Peyer's patch (tissue), 4 donors: ENCODE results near the gene WDR35.

Experiments
- POLR2A ChIP-seq, 2 donors: fragments of 450-650 bp; IDR thresholded peaks; one replicate each; pipeline ENCODE4 v1.5.1; 2017; ENCODE audit warnings: antibody characterized with exemption in 2 of 2, mild to moderate bottlenecking in 2 of 2, moderate library complexity in 2 of 2
- TF ChIP-seq, protein P1 (sequence below), 6 experiments: fragments of 450-650 bp in 4 of 6; fragments of 200-600 bp in 2 of 6; sonication (generic) in 1 of 6; IDR thresholded peaks; one replicate each; pipeline ENCODE4 v1.5.1; 2017 to 2019; ENCODE audit warnings: antibody characterized with exemption in 6 of 6, mild to moderate bottlenecking in 3 of 6, moderate library complexity in 1 of 6

DNA sequence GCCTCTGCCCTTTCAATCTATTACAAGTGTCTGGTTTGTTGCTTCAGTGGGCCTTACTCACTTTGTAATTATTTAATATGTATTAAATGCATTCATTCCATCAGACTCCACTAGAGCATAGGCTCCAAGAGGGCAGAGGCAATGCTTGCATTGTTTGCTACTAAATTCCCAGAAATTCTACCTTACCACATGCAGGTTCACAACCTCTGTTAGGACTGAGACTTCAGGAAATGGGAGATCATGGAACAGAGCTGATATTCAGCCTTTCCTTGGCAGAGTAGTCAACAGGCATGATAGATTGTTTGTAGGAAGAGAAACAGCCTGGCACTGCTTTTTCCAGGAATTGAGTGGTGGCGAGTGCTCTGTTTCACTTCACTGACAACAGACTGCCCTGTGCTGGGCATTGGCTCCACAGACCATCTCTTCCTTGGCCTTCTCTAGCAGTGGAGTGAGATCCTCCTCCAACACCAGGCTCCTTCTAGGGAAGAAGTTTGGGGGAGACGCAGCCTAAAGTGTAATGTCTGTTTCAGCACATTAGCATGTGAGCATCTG is 28.8 kb upstream of the WDR35 start:
- no peak for TF ChIP-seq POLR2A (IDR thresholded peaks at IDR 0.05)
- TF ChIP-seq, protein P1, sequence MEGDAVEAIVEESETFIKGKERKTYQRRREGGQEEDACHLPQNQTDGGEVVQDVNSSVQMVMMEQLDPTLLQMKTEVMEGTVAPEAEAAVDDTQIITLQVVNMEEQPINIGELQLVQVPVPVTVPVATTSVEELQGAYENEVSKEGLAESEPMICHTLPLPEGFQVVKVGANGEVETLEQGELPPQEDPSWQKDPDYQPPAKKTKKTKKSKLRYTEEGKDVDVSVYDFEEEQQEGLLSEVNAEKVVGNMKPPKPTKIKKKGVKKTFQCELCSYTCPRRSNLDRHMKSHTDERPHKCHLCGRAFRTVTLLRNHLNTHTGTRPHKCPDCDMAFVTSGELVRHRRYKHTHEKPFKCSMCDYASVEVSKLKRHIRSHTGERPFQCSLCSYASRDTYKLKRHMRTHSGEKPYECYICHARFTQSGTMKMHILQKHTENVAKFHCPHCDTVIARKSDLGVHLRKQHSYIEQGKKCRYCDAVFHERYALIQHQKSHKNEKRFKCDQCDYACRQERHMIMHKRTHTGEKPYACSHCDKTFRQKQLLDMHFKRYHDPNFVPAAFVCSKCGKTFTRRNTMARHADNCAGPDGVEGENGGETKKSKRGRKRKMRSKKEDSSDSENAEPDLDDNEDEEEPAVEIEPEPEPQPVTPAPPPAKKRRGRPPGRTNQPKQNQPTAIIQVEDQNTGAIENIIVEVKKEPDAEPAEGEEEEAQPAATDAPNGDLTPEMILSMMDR (IDR thresholded peaks at IDR 0.05) = no peak
